H1 (cell line): ENCODE results near the gene PPM1D. TPM values are rescaled to one million over a fixed set of nuclear protein-coding genes. Genes with fewer than 3 reads are reported as not detected.

ENCODE experiments used
- CTCF ChIA-PET: fragments of 300-600 bp; sonication (Branson Sonifier 250); formaldehyde crosslinking; loops from one replicate; lab custom pipeline; 2021; ENCODE audit not compliant: partially characterized antibody; lab: Charles Lee
- POLR2A ChIA-PET: fragments of 300-600 bp; sonication (Branson Sonifier 250); formaldehyde crosslinking; loops from one replicate; lab custom pipeline; 2021; ENCODE audit warnings: inconsistent platforms; ENCODE audit not compliant: partially characterized antibody; lab: Charles Lee
- DNase-seq, 2 experiments: peaks; one replicate each; pipeline versions ENCODE4 v3.0.0 to v3.0.0-alpha.2; 2010 to 2022; ENCODE audit warnings: low spot score in 2 of 2, low read depth in 1 of 2, mixed read lengths in 1 of 2
- FAIRE-seq: peaks from 2 replicates; lab custom pipeline; 2011; peaks lifted over from hg19 to GRCh38; lab: Jason Lieb, UNC
- H2AFZ ChIP-seq: 2 replicates; pipeline ENCODE4 v1.8.1; 2012; ENCODE audit warnings: low read length, inconsistent platforms
- H2AK5ac ChIP-seq: 2 replicates; pipeline ENCODE4 v1.6.1; 2013; ENCODE audit warnings: low read depth, low read length
- H2BK120ac ChIP-seq: replicated peaks from 2 replicates; pipeline ENCODE3; 2013; ENCODE audit warnings: low read depth, low read length, inconsistent platforms
- H2BK12ac ChIP-seq: 2 replicates; pipeline ENCODE4 v1.6.1; 2013; ENCODE audit warnings: low read depth, low read length
- H2BK15ac ChIP-seq: 2 replicates; pipeline ENCODE4 v1.6.1; 2013; ENCODE audit warnings: low read length
- H2BK20ac ChIP-seq: 2 replicates; pipeline ENCODE4 v1.6.1; 2013; ENCODE audit warnings: low read length
- H2BK5ac ChIP-seq: 2 replicates; pipeline ENCODE4 v1.6.1; 2013; ENCODE audit warnings: low read depth, low read length
- H3K14ac ChIP-seq: 2 replicates; pipeline ENCODE4 v1.6.1; 2013; ENCODE audit warnings: inconsistent platforms; ENCODE audit not compliant: insufficient read length
- H3K18ac ChIP-seq: 2 replicates; pipeline ENCODE4 v1.6.1; 2013; ENCODE audit warnings: low read length; ENCODE audit errors: extremely low read depth
- H3K23ac ChIP-seq: 2 replicates; pipeline ENCODE4 v1.6.1; 2013; ENCODE audit warnings: inconsistent platforms; ENCODE audit not compliant: insufficient read length
- H3K23me2 ChIP-seq: 2 replicates; pipeline ENCODE4 v1.6.1; 2013; ENCODE audit warnings: low read depth, low read length
- H3K27ac ChIP-seq: 2 replicates; pipeline ENCODE4 v1.6.1; 2011; ENCODE audit warnings: low read depth, low read length, inconsistent platforms
- H3K27me3 ChIP-seq, 4 experiments: replicated peaks in 1 of 4; 1 replicate in 1 of 4; 2 replicates in 3 of 4; pipeline versions ENCODE4 v1.6.1 to v1.8.1; 2011 to 2013; ENCODE audit warnings: low read length in 3 of 4, mild to moderate bottlenecking in 3 of 4, inconsistent platforms in 2 of 4, mixed read lengths in 2 of 4, moderate library complexity in 1 of 4; ENCODE audit not compliant: control insufficient read depth in 3 of 4, insufficient read depth in 3 of 4; ENCODE audit errors: extremely low read depth in 1 of 4
- H3K36me3 ChIP-seq, 4 experiments: 2 replicates each; pipeline versions ENCODE4 v1.6.1 to v1.8.1; 2011 to 2013; ENCODE audit warnings: mild to moderate bottlenecking in 4 of 4, low read length in 3 of 4, moderate library complexity in 2 of 4, control low read depth in 1 of 4, inconsistent platforms in 1 of 4; ENCODE audit not compliant: insufficient read depth in 4 of 4, control insufficient read depth in 2 of 4
- H3K4ac ChIP-seq: replicated peaks from 2 replicates; pipeline ENCODE3; 2013; ENCODE audit warnings: low read length, low read depth, mixed read lengths, inconsistent platforms; ENCODE audit not compliant: insufficient read length
- H3K4me1 ChIP-seq, 4 experiments: replicated peaks in 1 of 4; 1 replicate in 1 of 4; 2 replicates in 3 of 4; pipeline versions ENCODE4 v1.6.1 to v1.8.1; 2011 to 2013; ENCODE audit warnings: low read length in 3 of 4, inconsistent platforms in 2 of 4, mixed read lengths in 1 of 4; ENCODE audit not compliant: insufficient read depth in 4 of 4, control insufficient read depth in 3 of 4
- H3K4me2 ChIP-seq, 2 experiments: 2 replicates each; pipeline versions ENCODE4 v1.6.1 to v1.8.1; 2011 to 2013; ENCODE audit warnings: low read depth in 2 of 2, low read length in 2 of 2, control low read depth in 1 of 2, inconsistent platforms in 1 of 2, mild to moderate bottlenecking in 1 of 2; ENCODE audit not compliant: insufficient read depth in 1 of 2
- H3K4me3 ChIP-seq, 4 experiments: fragments of 200-600, 300-600 bp in 1 of 4; sonication (generic), shearing (Covaris generic), sonication (Bioruptor Twin) in 1 of 4; 2 replicates each; pipeline versions ENCODE4 v1.5.1 to v1.8.1; 2011 to 2016; ENCODE audit warnings: low read length in 4 of 4, low read depth in 3 of 4, control low read depth in 2 of 4, inconsistent platforms in 2 of 4, mild to moderate bottlenecking in 2 of 4, mixed read lengths in 1 of 4, moderate library complexity in 1 of 4; ENCODE audit not compliant: insufficient read depth in 2 of 4; ENCODE audit errors: extremely low read depth in 1 of 4
- H3K56ac ChIP-seq: replicated peaks from 2 replicates; pipeline ENCODE3; 2013; ENCODE audit warnings: low read depth, mild to moderate bottlenecking, mixed read lengths, low read length, inconsistent platforms; ENCODE audit not compliant: insufficient read length
- H3K79me1 ChIP-seq: 2 replicates; pipeline ENCODE4 v1.6.1; 2013; ENCODE audit warnings: low read depth, low read length, control low read depth
- H3K79me2 ChIP-seq, 2 experiments: 2 replicates each; pipeline versions ENCODE4 v1.6.1 to v1.8.1; 2012 to 2013; ENCODE audit warnings: low read length in 2 of 2, mild to moderate bottlenecking in 2 of 2, inconsistent platforms in 1 of 2; ENCODE audit not compliant: insufficient read depth in 2 of 2, control insufficient read depth in 1 of 2
- H3K9ac ChIP-seq, 4 experiments: replicated peaks in 1 of 4; 1 replicate in 1 of 4; 2 replicates in 3 of 4; pipeline versions ENCODE4 v1.6.1 to v1.8.1; 2011 to 2013; ENCODE audit warnings: low read depth in 3 of 4, low read length in 3 of 4, control low read depth in 2 of 4, mild to moderate bottlenecking in 2 of 4, moderate library complexity in 2 of 4, inconsistent platforms in 1 of 4; ENCODE audit errors: extremely low read depth in 1 of 4
- H3K9me3 ChIP-seq, 2 experiments: 2 replicates each; pipeline versions ENCODE4 v1.6.1 to v1.8.1; 2012 to 2013; ENCODE audit warnings: mild to moderate bottlenecking in 2 of 2, moderate library complexity in 2 of 2, control low read depth in 1 of 2, inconsistent platforms in 1 of 2, low read depth in 1 of 2, low read length in 1 of 2, mixed read lengths in 1 of 2; ENCODE audit not compliant: insufficient read depth in 2 of 2
- H4K20me1 ChIP-seq, 2 experiments: replicated peaks in 1 of 2; 2 replicates each; pipeline versions ENCODE3 to v1.8.1; 2011 to 2013; ENCODE audit warnings: inconsistent platforms in 2 of 2, low read length in 2 of 2, mild to moderate bottlenecking in 1 of 2; ENCODE audit not compliant: insufficient read depth in 2 of 2, control insufficient read depth in 1 of 2
- H4K5ac ChIP-seq: 2 replicates; pipeline ENCODE4 v1.6.1; 2013; ENCODE audit warnings: low read length, low read depth, mixed read lengths, inconsistent platforms; ENCODE audit not compliant: insufficient read length
- H4K8ac ChIP-seq: 2 replicates; pipeline ENCODE4 v1.8.0; 2013; ENCODE audit warnings: mild to moderate bottlenecking, moderate library complexity, low read length, inconsistent platforms; ENCODE audit not compliant: insufficient read depth; ENCODE audit errors: extremely low read depth
- H4K91ac ChIP-seq: replicated peaks from 2 replicates; pipeline ENCODE3; 2013; ENCODE audit warnings: low read length, mixed read lengths, inconsistent platforms; ENCODE audit not compliant: insufficient read length
- ASH2L ChIP-seq: fragments of 200-600, 300-600 bp; sonication (generic); IDR thresholded peaks from one replicate; pipeline ENCODE4 v1.7.1; 2017; ENCODE audit warnings: low read length
- BCL11A ChIP-seq, 2 experiments: IDR thresholded peaks; one replicate each; pipeline ENCODE4 v1.6.1; 2011; ENCODE audit warnings: low read depth in 2 of 2, low read length in 2 of 2, mild to moderate bottlenecking in 2 of 2
- KDM4A ChIP-seq: IDR thresholded peaks from one replicate; pipeline ENCODE4 v1.7.1; 2012; ENCODE audit warnings: low read depth, mild to moderate bottlenecking, moderate library complexity, low read length, inconsistent platforms; ENCODE audit not compliant: severe bottlenecking
- RNF2 ChIP-seq: fragments of 200-900, 300-1000 bp; sonication (generic); IDR thresholded peaks from 2 replicates; pipeline ENCODE4 v1.7.1; 2016; ENCODE audit warnings: borderline replicate concordance, low read depth, mild to moderate bottlenecking, antibody characterized with exemption, low read length; ENCODE audit not compliant: poor library complexity, severe bottlenecking; ENCODE audit errors: missing control alignments
- RXRA ChIP-seq: IDR thresholded peaks from 2 replicates; pipeline ENCODE4 v1.6.1; 2011; ENCODE audit warnings: low read depth, mild to moderate bottlenecking, low read length, moderate library complexity; ENCODE audit not compliant: insufficient read depth
- WGBS, 2 experiments: shearing (Covaris generic) in 1 of 2; methylation state at CpG; one replicate each; pipeline versions ENCODE4 v1.1.6 to v1.1.7; 2013 to 2015; ENCODE audit warnings: low lambda C conversion rate in 2 of 2, mixed read lengths in 2 of 2, inconsistent platforms in 1 of 2, low coverage in 1 of 2, missing lambda C conversion rate in 1 of 2; ENCODE audit not compliant: insufficient replicate concordance in 2 of 2, insufficient coverage in 1 of 2, insufficient read length in 1 of 2; ENCODE audit errors: extremely low coverage in 1 of 2, missing lambda C conversion rate in 1 of 2; 5-methylcytosine and 5-hydroxymethylcytosine counted together
- polyA plus RNA-seq, 7 experiments: library from polyadenylated mRNA; depleted of rRNA in 3 of 7; stranded (reverse) in 5 of 7; unstranded in 2 of 7; fragments of >200 nt in 5 of 7; fragments of 200-250 nt in 2 of 7; gene quantifications; 1 replicate in 5 of 7; 2 replicates in 1 of 7; 4 replicates in 1 of 7; pipeline versions ENCODE4 v1.2.1 to v1.2.3, GENCODE V29; 2011 to 2013; ENCODE audit warnings: missing spikeins in 2 of 7, mixed read lengths in 2 of 7
- total RNA-seq: library from RNA; stranded (reverse); fragmentation: NEBNext Ultra II Directional; extraction: Animal tissue kit (Norgen Biotek cat#: 25700); gene quantifications from 2 replicates; pipeline ENCODE4 v1.2.1, GENCODE V29; 2021

Gene PPM1D
- total and polyA plus RNA-seq, 2 of the 8 experiments (the other 6 are each of a cell fraction or from before 2014, with no cell fraction given) = 5.0 to 16.7 TPM

DNA sequence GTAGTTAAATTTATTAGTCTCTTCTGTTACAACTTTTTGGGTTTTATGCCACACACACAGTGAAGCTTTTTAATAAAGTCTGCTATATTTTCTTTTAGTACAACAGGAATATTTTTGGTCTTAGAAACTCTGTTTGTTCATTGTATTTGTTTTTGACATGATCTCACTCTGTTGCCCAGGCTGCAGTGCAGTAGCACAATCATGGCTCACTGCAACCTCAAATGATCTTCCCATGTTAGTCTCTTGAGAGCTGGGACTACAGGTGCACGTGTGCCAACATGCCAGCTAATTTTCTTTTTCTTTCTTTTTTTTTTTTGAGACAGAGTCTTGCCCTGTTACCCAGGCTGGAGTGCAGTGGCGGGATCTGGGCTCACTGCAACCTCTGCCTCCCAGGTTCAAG is 27.1 kb downstream of the PPM1D start:
- Histone ChIP-seq H4K91ac (no peak overlapping the region), H3K18ac (no peak overlapping the region), H2BK5ac (no peak overlapping the region), H3K4ac (no peak overlapping the region), H3K56ac (no peak overlapping the region), H3K9me3 (no peaks in the 10 kb centered on the region), H2AK5ac (no peak overlapping the region), H3K27me3 (no peaks in the 10 kb centered on the region), H3K4me3 (no peak overlapping the region), H2BK20ac (no peak overlapping the region), H3K14ac (no peak overlapping the region), H2AFZ (no peak overlapping the region), H3K4me1 (no peaks in the 10 kb centered on the region), H3K9ac (no peak overlapping the region), H3K23ac (no peak overlapping the region), H2BK120ac (no peak overlapping the region), H3K23me2 (no peaks in the 10 kb centered on the region), H2BK15ac (no peak overlapping the region), H4K20me1 (peaks cover 0 to 2% of the 10 kb centered on the region in 2 experiments), H3K36me3 (peaks cover 0 to 6% (median 0%) of the 10 kb centered on the region in 4 experiments; a peak in 1 of 8 replicates), H4K8ac (no peak overlapping the region), H3K79me1 (peaks cover 3% of the 10 kb centered on the region; the same call in 1 of the 2 replicates), H3K27ac (no peak overlapping the region), H3K79me2 (peaks cover 0 to 15% of the 10 kb centered on the region in 2 experiments; a peak in 2 of 4 replicates), H2BK12ac (no peak overlapping the region), H4K5ac (no peak overlapping the region), H3K4me2 (no peak overlapping the region)
- DNase-seq (peak in 1 of 2 experiments; percentile 7), FAIRE-seq (no peak)
- ChIA-PET CTCF (interaction anchor here (0.6 to 1.8 kb wide), 3 partner anchors 11 to 787 kb away, joined by 3 to 8 read pairs (median 5); no protein-coding TSS in a partner anchor), POLR2A (no interaction called here)
- 84% methylated on average over 2 of the region's 2 CpGs; no CpG with 5 or more reads in 1 of the 2 experiments for WGBS, 2 experiments
- TF ChIP-seq RNF2 = no peak
- no peak for TF ChIP-seq ASH2L
- no peak for TF ChIP-seq BCL11A (IDR thresholded peaks at IDR 0.05; ENCODE audit: low read depth in 2 of 2, low read length in 2 of 2)
- TF ChIP-seq RXRA = no peak
- no peak for TF ChIP-seq KDM4A
